HG03565 (cell line): Measurements from ENCODE around the gene PDK3.

Experiments used
- ATAC-seq: cut with Tn5 transposase; IDR thresholded peaks from one replicate; pipeline ENCODE4 v1.9.1; 2021; ENCODE audit warnings: mild to moderate bottlenecking, moderate library complexity; ENCODE audit not compliant: unreplicated experiment

PDK3 gene

DNA sequence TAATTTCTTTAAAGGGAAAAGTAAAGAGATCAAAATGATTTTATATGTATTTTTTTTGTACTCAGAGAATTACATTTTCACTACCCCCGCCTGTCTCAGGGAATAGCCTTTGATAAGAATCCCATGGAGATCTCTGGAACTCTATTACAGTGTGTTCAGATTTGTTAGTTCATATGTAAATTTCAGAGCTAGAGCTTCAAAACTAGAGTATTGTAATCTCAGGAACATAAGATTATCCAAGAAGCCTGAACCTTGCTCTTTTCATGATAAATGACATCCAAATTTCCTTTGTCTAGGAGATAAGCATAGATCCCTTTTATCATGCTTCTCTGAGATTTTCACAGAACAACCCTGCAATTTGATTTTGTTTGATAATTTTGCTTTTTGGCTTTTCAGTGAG lies 82.9 kb downstream of the PDK3 start:
- ATAC-seq = no peak

DNA sequence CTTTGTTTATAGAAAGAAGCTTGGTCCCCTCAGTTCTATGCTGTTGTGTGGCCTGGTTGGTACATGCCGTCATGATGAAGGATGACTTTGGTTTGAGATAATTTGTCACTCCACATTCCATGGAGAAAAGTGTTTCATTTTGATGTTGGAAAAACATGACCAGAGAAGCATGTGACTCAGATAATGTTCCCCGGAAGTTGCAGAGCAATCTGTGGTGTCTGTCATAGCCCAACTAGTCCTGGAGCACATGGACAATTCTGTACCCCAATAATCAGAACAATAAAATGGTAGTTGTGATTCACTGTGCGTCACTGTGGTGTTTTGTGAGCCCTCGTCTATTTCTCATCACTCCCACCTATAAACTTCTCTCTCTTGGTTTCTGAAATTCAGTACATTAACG lies 85.1 kb downstream of the PDK3 start:
- no peak for ATAC-seq

DNA sequence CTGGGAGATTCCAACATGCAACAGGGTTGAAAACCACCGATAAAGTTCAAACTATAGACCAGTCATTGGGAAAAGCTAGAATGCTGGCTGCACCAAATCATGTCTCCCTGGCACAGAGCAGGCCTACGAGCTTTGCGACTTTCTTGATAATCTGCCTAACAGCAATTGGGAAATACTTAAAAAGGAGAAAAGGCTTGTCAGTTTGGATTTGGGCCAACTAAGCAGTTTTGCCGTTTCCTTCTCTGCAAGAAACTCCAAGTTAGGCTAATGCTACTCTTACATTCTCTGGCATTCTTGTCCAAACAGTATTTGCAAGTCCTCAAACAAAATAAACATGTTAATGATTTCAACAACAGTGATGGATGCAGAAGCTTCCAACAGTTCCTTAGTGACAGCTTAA lies 87.9 kb downstream of the PDK3 start:
- ATAC-seq = no peak

DNA sequence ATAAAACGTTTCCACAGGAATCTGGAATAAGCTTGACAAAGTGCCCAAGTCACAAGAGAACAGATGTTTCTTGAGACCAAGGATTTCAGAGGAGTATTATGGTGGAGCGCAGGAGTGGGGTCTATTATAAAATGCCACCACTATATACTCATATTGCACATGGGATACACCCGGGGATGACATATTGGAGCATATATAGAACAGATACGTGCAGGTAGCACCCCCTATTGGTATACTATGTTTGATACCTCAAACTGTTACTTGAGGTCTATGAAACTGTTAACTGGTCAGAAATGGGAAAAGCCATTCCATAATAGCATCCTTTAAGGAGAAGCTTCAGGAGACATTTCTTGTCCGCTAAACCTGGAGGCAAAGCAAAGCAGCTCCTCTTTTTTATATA lies 96.0 kb downstream of the PDK3 start:
- no peak for ATAC-seq

DNA sequence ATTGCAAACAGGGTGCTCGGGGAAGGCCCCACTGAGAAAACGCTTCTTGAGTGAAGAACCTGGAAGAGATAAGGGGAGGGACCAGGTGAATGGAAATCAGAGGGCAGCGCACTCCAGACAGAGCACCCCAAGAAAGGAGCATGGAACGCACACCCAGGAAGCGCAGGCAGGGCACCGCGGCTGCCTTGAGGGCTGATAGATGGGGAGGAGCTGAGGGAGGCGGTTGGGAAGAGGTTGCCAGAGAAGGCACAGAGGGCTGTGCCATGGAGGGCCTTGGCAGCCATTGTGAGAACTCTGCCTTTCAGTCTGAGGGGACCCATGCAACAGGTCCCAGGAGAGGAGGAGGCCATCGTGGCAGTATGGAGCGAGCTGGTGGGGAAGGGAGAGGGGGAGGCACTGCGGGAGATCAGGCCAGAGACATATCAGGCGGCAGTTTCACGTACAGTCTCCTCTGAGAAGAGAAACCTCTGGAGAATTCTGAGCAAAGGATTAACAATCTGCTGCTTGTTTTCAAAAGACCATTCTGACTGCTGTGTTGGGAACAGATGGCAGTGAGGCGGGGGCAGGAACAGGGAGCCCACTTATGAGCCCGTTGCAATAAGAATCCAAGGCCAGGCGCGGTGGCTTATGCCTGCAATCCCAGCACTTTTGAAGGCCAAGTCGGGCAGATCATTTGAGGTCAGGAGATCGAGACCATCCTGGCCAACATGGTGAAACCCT lies 98.4 kb downstream of the PDK3 start:
- ATAC-seq = no peak

DNA sequence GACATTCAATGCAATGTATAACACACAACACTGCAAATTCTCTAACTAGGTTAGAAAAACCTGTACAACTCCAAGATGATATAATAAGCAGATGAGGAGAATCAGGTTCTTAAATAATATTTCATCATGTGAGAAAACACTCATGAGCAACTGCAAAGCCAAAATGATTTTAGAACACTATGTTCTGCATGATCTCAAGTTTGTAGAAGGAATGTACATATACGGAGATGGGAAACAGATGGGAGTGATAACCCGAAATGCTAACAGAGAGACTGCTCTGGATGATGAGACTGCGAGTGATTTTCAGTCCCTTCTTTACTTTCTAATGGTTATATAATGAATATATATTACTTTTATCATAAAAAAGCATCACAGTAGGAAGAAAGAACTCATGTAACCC lies 101.2 kb downstream of the PDK3 start:
- no peak for ATAC-seq

DNA sequence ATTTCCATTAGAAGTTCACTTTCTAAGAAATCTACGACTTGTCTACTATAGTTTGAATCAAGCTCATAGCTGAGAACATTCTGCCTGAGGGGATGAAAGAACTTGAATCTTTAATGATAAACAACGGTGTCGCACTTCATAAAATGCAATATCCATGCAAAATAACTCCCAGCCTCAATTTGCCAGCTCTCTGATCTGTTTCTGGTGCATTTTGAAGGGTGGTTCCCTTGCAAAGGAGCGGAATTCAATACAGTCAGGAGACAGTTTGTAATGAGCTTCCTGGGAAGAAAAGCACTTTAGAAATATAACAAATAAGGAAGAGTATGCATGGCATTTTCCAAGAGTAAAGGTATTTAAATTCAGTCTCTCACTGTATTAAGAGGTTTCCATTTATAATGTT lies 102.1 kb downstream of the PDK3 start:
- no peak for ATAC-seq

DNA sequence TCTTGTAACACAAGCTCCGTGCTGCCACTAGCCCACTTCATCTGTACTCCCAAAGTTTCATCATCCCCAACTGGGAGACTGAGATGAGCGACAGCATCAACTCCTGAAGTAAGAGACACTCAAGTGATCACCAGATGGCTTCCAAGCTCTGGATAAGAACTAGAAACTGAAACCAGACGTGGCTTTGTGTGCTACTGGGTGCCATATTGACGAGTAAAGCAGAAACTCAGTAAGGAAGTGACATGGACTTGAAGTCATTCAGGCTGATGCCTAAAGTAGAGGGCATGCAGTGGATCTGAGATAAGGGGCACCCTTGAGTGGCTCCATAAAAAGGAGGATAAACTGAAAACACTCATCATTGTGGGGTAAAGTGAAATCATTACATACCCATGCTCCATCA lies 109.7 kb downstream of the PDK3 start:
- no peak for ATAC-seq

DNA sequence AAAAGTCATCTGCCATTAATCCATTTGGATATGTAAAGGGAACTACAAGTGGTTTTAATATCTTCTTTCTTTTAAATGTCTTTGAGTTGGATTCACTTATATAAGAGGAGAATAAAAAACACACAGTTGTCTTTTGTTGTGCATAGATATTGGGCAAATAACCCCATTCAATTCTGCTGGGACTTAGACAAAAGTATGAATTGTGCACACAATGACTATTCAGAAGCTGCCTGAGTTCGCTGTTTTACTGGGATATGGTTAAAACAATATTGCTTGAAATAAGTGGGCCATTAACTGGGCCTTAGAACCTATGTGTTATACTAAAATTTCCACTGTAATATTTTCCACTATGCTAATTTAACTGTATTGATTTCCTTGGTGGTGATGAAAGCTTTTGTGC lies 110.4 kb downstream of the PDK3 start:
- ATAC-seq = no peak

DNA sequence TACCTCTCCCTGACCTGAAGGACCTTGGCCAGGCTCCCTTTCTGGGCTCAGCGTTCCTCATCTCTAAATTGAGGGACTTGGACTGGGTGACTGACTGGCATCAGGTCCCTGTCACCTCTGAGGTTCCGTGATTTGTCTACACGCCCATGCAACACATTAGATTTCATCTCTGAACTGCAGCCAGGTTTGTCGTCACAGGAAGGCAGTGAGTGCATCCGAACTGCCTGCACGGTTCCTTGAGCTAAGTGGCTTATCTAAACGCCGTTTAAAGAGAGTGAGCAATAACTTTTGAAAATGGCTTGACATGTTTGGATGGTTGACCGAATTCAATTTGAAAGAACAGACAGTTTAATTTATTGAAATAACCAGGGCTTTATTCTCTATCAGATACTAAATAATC lies 112.0 kb downstream of the PDK3 start:
- no peak for ATAC-seq
